Brain microvascular endothelial cell (primary cell): Measurements from ENCODE around the gene UCHL3.

Experiments used
- DNase-seq: peaks from one replicate; pipeline ENCODE4 v3.0.0-alpha.2; 2020
- H3K27ac ChIP-seq: fragments of 250-450 bp; sonication (Bioruptor Pico); 2 replicates; pipeline ENCODE4 v1.5.1; 2020; ENCODE audit warnings: mild to moderate bottlenecking, moderate library complexity
- H3K27me3 ChIP-seq: fragments of 250-450 bp; sonication (Bioruptor Pico); replicated peaks from 2 replicates; pipeline ENCODE4 v1.5.1; 2020; ENCODE audit warnings: mild to moderate bottlenecking
- H3K36me3 ChIP-seq: fragments of 250-450 bp; sonication (Bioruptor Pico); replicated peaks from 2 replicates; pipeline ENCODE4 v1.5.1; 2020; ENCODE audit warnings: mild to moderate bottlenecking
- H3K4me3 ChIP-seq: 2 replicates; pipeline ENCODE4 v1.5.1; 2011; ENCODE audit warnings: low read depth, mild to moderate bottlenecking, control low read depth, low read length, moderate library complexity
- in situ Hi-C: cut with HindIII; loops from 2 replicates; pipeline ENCODE4 v1.10.0; 2017; ENCODE audit warnings: low sequenced_read_pairs, low pct_ligation_motif_present
- TF ChIP-seq, protein P1 (sequence below): IDR thresholded peaks from 2 replicates; pipeline ENCODE4 v1.5.1; 2011; ENCODE audit warnings: low read depth, mild to moderate bottlenecking, moderate library complexity, low read length, control low read depth, inconsistent platforms; ENCODE audit errors: missing control alignments

Gene UCHL3

DNA sequence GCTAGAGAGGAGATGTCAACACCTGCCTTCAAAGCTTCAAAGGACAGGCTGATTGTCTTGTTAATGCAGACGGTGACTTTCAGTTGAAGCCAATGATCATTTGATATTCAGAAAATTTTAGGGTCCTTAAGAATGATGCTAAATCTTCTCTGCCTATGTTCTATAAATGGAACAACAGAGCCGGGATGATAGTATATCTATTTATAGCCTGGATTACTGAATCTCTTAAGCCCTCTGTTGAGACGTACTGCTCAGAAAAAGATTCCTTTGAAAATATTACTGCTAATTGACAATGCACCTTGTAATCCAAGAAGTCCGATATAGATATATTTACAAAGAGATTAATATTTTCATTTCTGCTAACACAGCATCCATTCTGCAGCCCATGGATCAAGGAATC lies 50.8 kb downstream of the UCHL3 start:
- in situ Hi-C loops, result no loop called here

DNA sequence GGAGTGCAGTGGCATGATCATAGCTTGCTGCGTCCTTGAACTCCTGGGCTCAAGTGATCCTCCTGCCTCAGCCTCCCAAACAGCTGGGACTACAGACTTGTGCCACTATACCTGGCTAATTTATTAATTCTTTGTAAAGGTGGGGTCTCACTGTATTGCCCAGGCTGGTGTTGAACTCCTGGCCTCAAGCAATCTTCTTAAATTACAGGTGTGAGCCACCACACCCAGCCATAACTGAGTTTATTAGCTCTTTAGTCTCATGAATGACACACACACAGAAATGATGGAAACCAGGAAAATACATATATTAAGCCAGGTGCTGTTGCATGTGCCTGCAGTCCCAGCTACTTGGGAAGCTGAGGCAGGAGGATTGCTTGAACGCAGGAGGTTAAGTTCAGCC lies 53.4 kb downstream of the UCHL3 start:
- TF ChIP-seq, protein P1, sequence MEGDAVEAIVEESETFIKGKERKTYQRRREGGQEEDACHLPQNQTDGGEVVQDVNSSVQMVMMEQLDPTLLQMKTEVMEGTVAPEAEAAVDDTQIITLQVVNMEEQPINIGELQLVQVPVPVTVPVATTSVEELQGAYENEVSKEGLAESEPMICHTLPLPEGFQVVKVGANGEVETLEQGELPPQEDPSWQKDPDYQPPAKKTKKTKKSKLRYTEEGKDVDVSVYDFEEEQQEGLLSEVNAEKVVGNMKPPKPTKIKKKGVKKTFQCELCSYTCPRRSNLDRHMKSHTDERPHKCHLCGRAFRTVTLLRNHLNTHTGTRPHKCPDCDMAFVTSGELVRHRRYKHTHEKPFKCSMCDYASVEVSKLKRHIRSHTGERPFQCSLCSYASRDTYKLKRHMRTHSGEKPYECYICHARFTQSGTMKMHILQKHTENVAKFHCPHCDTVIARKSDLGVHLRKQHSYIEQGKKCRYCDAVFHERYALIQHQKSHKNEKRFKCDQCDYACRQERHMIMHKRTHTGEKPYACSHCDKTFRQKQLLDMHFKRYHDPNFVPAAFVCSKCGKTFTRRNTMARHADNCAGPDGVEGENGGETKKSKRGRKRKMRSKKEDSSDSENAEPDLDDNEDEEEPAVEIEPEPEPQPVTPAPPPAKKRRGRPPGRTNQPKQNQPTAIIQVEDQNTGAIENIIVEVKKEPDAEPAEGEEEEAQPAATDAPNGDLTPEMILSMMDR, result no peak
- in situ Hi-C loops, result no loop called here
- peaks cover 7% of the 10 kb centered on the region for H3K36me3 ChIP-seq
- H3K27me3 ChIP-seq, result no peaks in the 10 kb centered on the region
- H3K27ac ChIP-seq, result no peak overlapping the region
- H3K4me3 ChIP-seq, result no peak overlapping the region
- no peak for DNase-seq

More for the DNA sequence above, 50.8 kb downstream of the UCHL3 start:
- TF ChIP-seq, protein P1, result no peak
- no peaks in the 10 kb centered on the region for H3K27me3 ChIP-seq
- no peak overlapping the region for H3K4me3 ChIP-seq
- no peak overlapping the region for H3K27ac ChIP-seq
- DNase-seq, result no peak
- H3K36me3 ChIP-seq, result no peaks in the 10 kb centered on the region

DNA sequence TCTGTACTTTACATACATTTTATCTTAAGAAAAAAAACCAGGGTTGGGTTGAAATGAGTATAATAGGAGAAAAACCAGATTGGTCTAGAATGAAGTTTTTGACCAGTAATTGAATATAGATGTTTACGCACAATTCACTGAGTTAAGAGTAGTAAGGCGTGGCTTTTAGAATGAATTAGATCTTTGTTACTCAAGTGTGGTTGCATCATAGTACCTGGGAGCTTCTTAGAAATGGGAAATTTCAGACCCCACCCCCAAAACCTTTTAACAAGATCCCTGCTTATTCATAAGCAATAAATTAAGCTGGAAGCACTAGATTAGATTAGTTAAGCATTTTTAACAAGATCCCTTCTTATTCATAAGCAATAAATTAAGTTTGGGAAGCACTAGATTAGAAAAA lies 57.9 kb downstream of the UCHL3 start:
- peaks cover 7% of the 10 kb centered on the region for H3K36me3 ChIP-seq
- TF ChIP-seq, protein P1, result no peak
- no peaks in the 10 kb centered on the region for H3K27me3 ChIP-seq
- no peak overlapping the region for H3K4me3 ChIP-seq
- H3K27ac ChIP-seq, result no peak overlapping the region
- in situ Hi-C loops, result no loop called here
- no peak for DNase-seq

DNA sequence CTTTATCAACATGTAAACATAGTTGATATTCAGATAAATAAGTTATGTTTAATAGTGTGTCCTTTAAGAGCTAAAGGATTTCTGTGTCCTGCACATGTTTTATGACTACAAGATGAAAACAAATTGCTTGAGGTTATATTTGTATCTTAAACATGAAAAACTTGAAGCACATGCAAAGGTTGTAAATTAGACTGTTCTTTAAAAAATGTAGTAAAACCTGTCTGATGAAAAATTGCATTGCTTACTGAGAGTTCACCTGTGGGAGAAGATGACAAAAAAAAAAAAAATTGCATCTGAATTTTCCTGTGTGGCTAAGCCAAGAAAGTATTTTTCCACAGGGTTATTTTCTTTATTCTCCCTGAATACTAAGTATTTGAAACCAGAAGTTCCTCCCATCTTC lies 60.9 kb downstream of the UCHL3 start:
- TF ChIP-seq, protein P1, result no peak
- Histone ChIP-seq H3K27me3 (no peaks in the 10 kb centered on the region), H3K36me3 (peaks cover 7% of the 10 kb centered on the region), H3K27ac (no peak overlapping the region), H3K4me3 (no peak overlapping the region)
- in situ Hi-C loops, result no loop called here
- no peak for DNase-seq

DNA sequence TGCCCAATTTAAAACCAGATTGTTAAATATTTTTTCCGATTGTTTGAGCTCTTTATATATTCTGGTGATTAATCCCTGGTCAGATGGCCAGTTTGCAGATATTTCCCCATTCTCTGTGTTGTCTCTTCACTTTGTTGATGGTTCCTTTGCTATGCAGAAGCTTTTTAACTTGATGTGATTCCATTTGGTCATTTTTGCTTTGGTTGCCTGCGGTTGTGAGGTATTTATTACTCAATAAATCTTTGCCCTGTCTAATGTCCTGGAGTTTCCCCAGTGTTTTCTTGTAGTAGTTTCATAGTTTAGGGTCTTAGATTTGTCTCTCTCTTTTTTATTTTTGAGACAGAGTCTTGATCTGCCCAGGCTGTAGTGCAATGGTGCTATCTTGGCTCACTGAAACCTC lies 62.8 kb downstream of the UCHL3 start:
- no peaks in the 10 kb centered on the region for H3K27me3 ChIP-seq
- no peak overlapping the region for H3K27ac ChIP-seq
- H3K36me3 ChIP-seq, result no peaks in the 10 kb centered on the region
- in situ Hi-C loops, result no loop called here
- TF ChIP-seq, protein P1, result no peak
- no peak overlapping the region for H3K4me3 ChIP-seq
- no peak for DNase-seq

DNA sequence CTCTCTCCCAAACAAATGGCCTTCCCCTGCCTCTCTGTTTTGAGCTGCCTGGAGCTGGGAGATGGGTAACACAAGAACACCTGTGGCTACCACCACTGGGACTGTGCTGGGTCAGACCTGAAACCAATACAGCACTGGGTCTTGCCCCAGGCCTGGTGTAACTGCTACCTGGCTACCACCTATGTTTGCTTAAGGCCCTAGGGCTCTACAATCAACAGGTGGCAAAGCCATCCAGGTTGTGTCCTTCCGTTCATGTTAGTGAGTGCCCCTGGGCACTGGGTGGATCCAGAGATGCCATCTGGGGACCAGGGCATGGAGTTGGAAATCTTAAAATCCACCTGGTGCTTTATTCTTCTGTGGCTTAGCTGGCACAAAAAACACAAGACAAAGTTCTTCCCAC lies 67.6 kb downstream of the UCHL3 start:
- in situ Hi-C loops, result no loop called here
- TF ChIP-seq, protein P1, result no peak
- Histone ChIP-seq H3K27ac (no peak overlapping the region), H3K4me3 (no peak overlapping the region), H3K27me3 (no peaks in the 10 kb centered on the region), H3K36me3 (no peaks in the 10 kb centered on the region)
- no peak for DNase-seq
